Measurements from ENCODE around the gene PAX9.

The PAX9 gene

GRCh38 chr14:36683083-36683724 lies 21.5 kb downstream of the PAX9 start:
- TF ChIP-seq TAF1 (IDR thresholded peaks at IDR 0.05; ENCODE audit: borderline replicate concordance, insufficient read depth, low read length): no peak
- no peak for TF ChIP-seq SIN3A (IDR thresholded peaks at IDR 0.05; ENCODE audit: borderline replicate concordance, insufficient read depth, low read length)
- no peak for TF ChIP-seq FOXP2 (optimal IDR thresholded peaks at IDR 0.05; ENCODE audit: borderline replicate concordance, extremely low read depth, extremely low read length, insufficient read depth)
- TF ChIP-seq REST (IDR thresholded peaks at IDR 0.05; ENCODE audit: insufficient read depth in 1 of 2, low read depth in 2 of 2, low read length in 2 of 2): no peak
- no peak for TF ChIP-seq POLR2AphosphoS5 (IDR thresholded peaks at IDR 0.05; ENCODE audit: low read depth, low read length)

GRCh38 chr14:36684946-36685345 lies 23.3 kb downstream of the PAX9 start:
- TF ChIP-seq REST (IDR thresholded peaks at IDR 0.05; ENCODE audit: insufficient read depth in 1 of 2, low read depth in 2 of 2, low read length in 2 of 2): no peak
- TF ChIP-seq FOXP2 (optimal IDR thresholded peaks at IDR 0.05; ENCODE audit: borderline replicate concordance, extremely low read depth, extremely low read length, insufficient read depth): no peak
- TF ChIP-seq POLR2AphosphoS5 (IDR thresholded peaks at IDR 0.05; ENCODE audit: low read depth, low read length): no peak
- no peak for TF ChIP-seq TAF1 (IDR thresholded peaks at IDR 0.05; ENCODE audit: borderline replicate concordance, insufficient read depth, low read length)
- no peak for TF ChIP-seq SIN3A (IDR thresholded peaks at IDR 0.05; ENCODE audit: borderline replicate concordance, insufficient read depth, low read length)

GRCh38 chr14:36690311-36691040 lies 28.8 kb downstream of the PAX9 start:
- TF ChIP-seq POLR2AphosphoS5 (IDR thresholded peaks at IDR 0.05; ENCODE audit: low read depth, low read length) (no peak), SIN3A (IDR thresholded peaks at IDR 0.05; ENCODE audit: borderline replicate concordance, insufficient read depth, low read length) (no peak), TAF1 (IDR thresholded peaks at IDR 0.05; ENCODE audit: borderline replicate concordance, insufficient read depth, low read length) (no peak), FOXP2 (optimal IDR thresholded peaks at IDR 0.05; ENCODE audit: borderline replicate concordance, extremely low read depth, extremely low read length, insufficient read depth) (no peak), REST (IDR thresholded peaks at IDR 0.05; ENCODE audit: insufficient read depth in 1 of 2, low read depth in 2 of 2, low read length in 2 of 2) (no peak)

- TF ChIP-seq FOXP2 (optimal IDR thresholded peaks at IDR 0.05; ENCODE audit: borderline replicate concordance, extremely low read depth, extremely low read length, insufficient read depth) (no peak), POLR2AphosphoS5 (IDR thresholded peaks at IDR 0.05; ENCODE audit: low read depth, low read length) (no peak), REST (IDR thresholded peaks at IDR 0.05; ENCODE audit: insufficient read depth in 1 of 2, low read depth in 2 of 2, low read length in 2 of 2) (no peak)
These were observed 39.0 kb downstream of the PAX9 start for GRCh38 chr14:36700651-36701050.
